ENCODE data around the gene HMCN1. TPM values are rescaled to one million over a fixed set of nuclear protein-coding genes. Genes with fewer than 3 reads are reported as not detected.

Gene HMCN1
- polyA plus RNA-seq, 3 donors: 37.3 to 51.2 (median 46.1) TPM

DNA sequence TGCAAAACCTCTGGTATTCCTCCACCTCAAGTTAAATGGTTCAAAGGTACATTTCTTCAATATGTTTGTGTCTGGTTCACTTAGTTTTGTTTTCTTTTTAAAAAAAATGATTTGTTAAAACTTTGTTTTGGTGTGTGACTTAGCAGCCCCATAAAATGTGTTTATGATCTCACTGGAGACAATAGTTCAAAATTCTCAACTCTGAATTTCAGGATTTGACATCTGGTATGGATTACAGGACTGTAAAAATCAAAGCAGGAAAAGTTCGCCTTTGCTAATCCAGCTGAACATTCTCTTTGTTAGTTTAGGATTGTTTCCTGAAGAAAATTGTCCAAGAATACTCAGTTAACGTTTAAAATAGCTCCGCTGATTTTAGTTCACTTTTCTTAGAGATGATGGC, 231.7 kb downstream of the HMCN1 start:
- DNase-seq: no peak

DNA sequence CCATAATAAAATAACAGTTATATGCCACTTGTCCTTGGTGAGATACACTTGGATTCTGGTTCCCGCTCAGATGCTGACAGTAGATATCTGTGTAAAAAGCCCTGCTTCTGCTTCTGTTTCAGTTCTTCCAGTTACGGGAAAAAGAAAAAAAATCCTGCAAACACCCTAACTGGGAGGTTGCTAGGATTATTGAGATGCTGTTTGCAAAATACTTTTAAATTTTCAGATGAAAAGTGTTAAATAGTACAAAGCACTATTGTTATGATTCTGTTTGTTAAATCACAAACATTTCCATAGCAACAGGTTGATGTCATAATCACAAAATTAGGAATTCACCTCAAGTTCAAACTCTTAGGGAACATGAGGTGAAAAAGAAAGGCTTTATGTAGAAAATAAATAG, 232.3 kb downstream of the HMCN1 start:
- DNase-seq: no peak

DNA sequence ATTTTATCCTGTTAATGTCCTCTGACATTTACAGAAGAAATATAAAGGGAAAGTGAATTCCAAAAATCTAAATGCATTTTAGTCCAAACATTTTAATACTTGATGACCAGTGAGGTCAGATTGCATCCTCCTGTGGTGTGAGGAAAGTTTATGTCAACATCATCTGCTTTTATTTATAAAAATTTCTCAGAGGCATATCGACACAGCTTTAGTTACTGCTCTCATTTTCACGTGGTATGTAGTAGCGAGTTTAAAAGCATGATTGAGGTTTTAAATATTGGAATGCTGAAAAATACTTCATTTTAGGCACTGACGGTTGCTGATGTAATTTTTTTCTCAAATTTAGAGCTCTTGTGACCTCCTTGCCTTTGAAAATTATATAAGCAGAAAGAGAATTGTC, 234.8 kb downstream of the HMCN1 start:
- DNase-seq: no peak

DNA sequence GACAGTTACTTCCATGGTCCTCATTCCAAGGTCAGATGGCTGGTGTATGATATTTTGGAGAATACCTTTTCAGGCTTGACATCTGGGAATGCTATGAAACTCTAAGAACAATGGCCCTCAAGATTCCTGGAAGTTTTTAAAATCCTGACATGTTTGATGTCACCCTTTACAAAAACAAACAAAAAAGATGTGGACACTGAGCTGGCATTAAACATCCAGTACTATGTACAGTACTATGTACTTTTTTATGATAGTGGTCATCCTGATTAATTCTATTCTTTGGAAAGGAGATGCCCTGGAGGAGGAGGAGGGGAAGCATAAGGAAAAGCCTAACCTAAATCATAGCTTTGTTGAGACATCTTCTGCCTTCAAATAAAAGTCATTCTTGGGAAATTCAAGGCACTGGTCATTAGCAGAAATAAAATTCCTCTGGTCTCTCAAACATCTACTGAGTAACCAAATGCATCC, 235.4 kb downstream of the HMCN1 start:
- no peak for DNase-seq

DNA sequence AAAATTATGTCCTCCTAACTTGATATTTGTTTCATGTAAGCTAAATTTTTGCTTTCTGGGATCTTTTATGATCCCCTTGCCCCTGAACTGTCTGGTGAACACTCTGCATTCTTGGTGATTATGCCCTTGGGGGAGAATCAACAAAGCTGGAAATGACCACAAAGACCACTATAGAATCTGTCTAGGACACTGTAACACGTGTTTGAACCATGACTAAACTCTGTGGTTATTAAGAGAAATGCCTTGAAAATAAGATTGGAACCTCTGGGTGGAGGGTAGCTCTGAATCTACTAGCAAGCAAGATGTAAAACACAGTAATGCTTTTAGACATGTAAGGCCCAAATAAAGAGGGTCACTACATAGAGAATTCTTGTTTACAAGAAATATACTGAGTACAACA, 237.5 kb downstream of the HMCN1 start:
- no peak for DNase-seq

DNA sequence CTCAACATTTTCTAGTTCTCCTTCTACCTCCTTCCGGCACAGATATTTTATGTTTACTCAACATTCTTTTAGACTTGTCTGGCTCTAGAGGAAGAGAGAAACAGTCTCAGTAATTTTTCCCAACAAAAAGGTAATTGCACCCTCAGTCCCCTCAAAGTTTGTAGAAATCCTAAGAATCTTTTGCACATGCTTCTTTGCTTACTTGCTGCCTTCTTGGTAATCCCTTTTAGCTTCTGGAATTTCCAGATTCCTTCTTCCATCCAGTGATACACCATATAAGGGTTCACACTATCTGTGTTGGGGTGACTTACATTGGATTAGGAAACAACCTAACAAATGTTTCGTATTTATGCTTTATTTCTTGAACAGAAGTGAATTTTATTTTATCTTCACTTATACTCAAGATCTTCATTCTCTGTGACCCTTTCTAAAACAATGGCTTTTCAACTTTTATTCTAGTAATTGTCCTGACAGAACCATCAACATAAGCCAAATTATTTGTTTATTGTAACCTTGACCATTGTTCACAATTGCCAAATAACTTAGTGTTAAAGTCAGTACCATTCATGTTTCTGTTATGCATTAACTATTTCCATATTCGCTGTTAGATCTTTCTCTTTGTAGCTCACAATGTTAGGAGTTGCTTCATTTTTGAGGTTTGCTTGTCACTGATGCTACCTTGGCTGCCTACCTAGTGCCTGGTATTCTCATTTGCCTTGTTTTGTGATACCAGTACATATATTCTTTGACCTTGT, 238.1 kb downstream of the HMCN1 start:
- no peak for DNase-seq

DNA sequence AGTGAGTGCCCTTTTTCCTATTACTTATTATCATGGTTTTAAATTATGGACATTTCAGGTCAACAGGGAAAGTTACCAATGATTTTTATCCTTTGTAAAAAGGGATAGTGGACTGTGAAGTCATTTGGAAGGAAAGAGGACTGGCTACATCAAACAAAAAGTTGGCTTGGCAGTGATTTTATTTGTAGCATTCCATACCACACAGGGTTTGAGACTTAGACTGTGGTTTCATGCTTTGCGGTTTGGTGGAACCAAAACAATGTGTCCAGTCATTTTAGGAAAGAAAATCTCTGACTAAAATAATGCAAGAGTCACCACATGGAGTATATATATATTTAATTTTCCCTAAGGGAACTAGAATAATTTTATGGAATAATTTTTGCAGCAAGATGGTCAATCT, 239.5 kb downstream of the HMCN1 start:
- DNase-seq: no peak

DNA sequence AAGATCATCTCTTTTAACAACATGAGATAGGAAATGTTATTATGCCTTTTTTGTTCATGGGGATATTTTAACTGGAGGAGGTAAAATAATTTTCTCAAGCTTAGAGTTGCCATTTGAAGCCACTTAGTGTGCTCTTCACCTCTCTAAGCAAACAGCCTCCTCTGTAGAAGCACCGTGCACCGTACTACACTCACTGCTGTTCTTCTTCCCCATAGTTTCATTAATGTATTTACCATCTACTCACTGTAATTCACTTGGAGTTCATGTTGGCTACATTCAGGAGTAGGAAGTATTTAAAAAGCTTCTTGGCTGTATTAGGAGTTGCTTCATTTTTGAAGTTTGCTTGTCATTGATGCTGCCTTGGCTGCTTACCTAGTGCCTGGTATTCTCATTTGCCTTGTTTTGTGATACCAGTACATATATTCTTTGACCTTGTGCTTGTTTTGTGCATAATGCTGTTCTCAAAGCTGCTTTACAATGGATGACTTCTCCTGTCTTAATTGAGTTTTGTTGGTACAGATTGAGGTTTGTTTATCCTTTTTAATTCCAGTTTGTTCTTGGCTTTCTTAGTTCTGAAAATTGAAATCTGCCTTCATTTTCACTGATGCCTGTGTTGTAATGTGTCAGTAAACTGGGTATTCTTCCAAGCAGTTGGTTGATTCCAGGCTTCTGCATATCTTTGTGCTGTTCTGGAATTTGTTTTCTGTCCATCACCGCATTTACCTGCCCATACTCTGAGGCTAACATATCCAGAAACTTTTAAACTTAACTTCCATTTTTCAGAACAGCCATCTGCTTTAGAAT, 240.4 kb downstream of the HMCN1 start:
- no peak for DNase-seq

DNA sequence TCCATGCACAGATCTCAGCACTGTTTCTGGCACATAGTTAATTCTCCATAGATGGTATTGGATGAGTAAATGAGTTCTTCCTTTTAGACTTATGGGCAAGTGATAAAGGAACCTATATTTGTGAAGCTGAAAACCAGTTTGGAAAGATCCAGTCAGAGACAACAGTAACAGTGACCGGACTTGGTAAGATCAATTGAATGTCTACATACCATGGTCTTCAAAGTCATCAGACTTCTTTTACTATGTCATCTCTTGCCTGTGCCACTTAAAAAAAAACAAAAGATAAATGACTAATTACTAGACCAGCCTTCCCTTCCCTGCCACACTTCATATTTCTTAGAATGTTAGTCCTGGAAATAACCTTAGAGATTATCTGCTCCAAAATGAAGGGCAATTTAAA, 246.7 kb downstream of the HMCN1 start:
- DNase-seq: no peak

DNA sequence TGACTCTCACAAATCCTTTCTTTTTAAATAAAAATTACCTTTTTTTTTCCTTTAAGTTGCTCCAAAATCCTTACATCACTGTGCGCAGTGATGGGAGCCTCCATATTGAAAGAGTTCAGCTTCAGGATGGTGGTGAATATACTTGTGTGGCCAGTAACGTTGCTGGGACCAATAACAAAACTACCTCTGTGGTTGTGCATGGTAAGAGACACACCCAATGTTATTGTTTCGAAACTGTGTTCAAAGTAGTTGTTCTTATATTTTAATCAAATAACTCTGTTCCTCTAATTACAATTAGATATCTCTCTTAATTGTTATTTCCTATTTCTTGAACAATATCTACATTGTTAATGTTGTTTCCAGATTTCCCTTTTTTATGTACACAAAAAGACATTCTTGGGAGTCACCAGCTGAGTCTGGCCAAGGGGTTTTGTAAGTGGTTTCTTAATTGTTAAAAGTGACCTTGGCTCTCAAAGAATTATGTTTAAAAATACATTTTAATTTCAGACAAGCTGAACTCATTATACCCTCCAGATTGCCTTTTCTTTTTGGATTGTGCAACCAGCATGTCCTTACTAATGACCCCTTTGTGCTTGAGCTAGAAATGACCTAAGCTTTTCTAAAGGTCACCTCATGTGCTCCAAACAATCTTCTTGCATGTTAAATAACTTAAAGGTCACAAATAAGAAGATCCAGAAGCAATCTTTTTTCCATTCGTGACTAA, 250.1 kb downstream of the HMCN1 start:
- DNase-seq: no peak

DNA sequence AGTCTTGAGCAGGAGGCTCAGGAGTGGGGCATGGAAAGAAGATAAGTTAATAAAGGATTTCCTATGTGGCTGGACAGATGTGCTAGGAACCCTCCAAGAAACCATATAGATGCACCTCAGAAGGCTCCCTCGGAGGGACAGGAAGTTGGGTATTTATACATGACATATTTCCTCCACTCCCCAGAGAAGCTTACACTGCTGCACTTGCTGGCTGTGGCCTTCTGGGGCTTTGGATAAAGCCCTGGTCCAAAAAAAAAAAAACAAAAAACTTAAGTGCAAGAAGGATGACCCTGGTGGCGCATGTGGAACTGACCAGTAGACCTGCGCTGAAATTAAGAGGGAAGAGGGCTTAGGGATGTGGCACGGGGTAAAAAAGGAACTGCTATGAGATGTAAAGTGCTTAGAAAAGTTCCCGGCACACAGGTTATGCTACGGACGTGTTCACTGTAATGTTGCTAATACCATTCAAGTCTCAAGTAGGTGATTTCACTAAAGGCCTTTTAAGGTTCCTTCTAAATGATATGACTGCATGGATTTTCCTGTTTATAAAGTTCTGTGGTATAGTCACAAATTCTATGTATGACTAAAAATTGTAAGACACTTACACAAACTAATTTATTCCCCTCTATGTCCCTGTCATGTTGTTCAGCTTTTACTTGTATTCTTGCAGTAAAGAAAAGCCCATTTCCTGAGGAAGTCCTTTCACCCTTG, 253.6 kb downstream of the HMCN1 start:
- DNase-seq: no peak

DNA sequence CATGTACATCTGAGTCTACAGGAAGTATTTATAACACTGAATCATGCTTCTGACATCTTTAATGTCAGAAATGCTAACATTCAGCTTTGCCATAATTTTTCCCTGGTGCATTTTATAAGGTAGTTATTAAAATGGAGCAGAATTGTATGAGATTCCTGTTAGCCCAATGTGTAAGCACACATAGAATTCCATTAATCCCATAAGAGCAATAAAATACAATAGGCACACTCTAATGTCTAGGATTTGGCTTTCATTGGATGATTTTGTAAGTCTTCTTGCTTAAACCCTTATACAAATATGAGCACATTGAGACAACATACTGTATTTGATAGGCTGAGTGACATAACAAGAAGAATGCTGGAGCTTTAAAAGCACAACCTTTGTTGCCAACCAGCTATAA, 256.4 kb downstream of the HMCN1 start:
- no peak for DNase-seq

DNA sequence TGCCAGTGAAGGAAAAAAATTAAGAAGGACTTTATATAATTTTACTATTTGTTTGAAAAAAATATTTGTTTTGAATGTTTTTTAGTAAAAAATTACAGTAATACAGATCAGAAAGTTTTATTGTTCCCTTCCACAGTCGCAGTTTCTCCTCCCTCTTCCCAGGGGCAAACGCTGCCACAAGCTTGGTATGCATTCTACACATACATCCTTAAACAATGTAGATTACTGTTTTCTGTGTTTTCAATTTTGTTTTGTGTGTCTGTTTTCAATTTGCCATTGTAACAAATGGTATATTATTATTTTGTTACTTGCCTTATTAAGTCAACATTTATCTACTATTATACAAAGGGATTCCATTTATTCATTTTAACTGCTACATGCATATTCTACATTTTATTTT, 257.1 kb downstream of the HMCN1 start:
- DNase-seq: no peak

DNA sequence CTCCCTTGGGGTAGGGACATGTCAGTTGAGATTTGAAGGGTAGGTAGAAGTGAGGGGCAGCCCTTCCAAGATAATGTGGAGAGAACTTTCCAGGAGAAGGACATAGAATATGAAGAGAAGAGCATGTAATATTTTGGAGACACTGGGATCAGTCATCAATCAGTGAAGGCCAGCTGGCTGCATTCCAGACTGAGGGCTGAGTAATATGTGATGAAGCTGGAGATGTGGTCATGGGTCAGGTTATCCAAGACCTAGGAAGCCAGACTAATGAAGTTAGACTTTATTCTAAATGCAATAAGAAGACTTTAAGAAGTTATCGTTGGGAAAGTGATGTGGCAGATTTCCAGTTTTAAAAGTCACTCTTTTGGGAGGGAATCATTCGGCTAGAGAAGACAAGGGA, 262.0 kb downstream of the HMCN1 start:
- DNase-seq: no peak

DNA sequence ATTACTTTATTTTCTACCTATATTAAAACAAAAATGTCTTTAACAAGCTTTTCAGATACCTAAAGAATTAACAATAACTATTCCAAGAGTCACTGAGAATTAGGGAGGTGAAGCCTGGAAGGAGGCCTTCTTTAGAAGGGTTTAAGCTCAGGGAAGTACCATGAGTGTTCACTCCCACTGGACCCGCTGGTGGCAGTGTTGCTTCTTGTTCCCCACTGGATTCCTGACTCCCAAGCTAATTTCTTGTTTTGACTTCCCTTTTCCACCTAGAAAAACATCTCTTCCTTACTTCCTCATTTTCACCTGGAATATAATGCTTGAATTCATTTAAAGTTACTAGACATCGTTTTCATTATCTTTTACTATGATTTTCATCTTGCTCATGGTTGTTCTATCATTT, 264.2 kb downstream of the HMCN1 start:
- DNase-seq: no peak

DNA sequence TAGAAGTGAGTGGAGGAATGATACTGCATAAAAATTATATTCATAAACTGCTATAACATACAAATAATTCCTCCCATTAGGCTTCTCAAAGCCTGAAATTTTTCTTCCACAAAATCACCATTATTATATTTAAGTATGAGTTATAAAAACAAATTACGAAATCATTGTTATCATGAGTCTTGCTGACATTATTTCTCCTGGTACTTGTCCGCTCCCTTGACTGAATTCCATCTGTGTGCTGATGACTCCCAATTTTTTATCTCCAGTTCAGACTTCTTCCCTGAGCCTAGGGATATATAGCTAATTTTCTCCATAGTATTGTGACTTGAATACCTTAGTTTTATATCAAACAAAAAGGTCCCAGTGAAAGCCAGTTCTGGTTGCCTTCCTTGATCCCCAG, 268.2 kb downstream of the HMCN1 start:
- no peak for DNase-seq

DNA sequence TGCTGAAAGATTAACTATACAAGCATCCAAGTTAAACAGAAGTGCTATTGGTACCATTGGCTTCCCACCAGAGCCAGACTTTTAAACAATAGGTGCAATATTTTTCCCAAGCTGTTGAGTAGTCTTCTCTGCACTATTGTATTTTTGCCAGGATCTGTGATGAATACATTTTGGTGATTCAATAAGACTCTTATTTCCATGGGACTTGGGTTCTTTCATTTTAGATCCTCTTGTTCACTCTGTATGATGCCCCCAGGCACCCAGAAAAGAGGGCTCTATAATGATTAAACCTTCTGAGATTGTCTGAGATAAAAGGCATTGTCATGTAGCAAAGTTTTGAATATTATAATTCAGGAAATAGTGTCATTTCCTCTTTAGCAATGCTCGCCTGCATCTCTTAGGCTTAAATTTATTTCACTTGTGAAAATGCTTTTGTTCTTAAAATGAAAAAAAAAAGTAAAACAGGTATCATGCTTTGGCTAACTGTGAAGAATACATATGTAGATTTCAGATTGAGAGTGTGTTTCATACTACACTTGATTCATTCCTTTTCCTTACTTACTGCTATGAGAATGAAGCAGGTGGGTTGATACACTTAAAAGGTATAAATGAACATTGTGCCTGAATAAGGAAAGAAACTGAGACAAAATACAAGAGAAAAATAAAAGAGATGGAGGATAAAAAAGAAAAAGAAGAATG, 275.0 kb downstream of the HMCN1 start:
- DNase-seq: no peak

DNA sequence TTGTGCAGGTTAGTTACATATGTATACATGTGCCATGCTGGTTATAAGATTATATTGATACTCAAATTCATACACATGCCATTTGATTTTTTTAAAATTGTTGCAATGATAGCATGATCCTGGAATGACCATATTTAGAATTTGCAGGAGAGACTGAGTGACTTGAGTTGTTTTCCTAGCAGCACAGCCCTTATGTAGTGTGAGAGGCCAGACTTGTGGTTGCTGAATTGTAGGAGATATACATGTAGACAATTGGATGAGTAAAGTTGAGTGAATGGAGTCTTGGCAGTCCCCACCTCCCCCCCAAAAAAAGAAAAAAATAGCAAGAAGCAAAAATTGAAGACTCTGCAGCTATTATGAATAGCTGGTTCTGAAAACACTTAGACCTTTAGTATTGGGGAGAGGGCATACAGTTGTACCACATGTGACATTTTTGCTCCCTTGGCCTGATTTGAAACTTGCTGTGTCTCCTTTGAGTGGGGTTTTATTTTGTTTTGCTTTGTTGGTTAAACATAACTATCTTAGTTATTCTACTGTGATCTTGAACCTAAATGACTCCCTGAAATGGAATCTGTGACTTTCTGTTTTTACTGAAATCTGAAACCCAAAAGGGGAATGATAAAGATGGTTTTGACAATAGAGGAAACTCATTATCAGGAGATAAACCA, 280.3 kb downstream of the HMCN1 start:
- no peak for DNase-seq

DNA sequence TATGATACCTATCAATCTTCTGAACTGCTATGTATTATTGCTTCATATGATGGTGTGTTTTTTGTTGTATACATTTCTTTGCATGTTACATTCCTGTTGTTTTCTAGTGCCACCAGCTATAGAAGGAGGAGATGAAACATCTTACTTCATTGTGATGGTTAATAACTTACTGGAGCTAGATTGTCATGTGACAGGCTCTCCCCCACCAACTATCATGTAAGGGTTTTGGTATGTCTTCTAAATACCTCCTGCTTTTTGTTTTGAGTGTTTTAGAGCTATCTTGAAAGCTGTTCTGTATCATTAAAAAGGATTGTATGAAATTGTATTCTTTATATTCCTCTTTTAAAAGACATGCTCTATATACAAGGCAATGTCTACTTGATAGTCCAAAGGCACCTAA, 282.7 kb downstream of the HMCN1 start:
- DNase-seq: no peak

DNA sequence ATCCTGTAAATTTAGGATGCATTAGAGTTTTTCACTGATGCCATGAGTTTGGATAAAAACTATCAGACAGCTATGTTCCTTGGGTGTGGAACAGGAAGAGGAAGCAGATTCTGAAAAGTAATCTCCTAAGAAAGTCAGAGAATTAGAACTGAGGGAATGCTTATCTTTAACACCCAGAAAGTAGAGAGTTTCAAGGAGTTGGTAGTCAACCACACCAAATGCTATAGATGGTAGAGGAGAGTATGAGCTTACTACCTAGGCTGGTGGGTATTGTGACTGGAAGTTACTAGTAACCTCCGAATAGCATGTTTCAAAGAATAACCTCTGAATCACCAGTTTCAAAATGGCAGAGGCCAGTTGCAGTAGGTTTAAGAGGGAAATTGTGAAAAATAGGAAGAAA, 288.0 kb downstream of the HMCN1 start:
- DNase-seq: no peak

DNA sequence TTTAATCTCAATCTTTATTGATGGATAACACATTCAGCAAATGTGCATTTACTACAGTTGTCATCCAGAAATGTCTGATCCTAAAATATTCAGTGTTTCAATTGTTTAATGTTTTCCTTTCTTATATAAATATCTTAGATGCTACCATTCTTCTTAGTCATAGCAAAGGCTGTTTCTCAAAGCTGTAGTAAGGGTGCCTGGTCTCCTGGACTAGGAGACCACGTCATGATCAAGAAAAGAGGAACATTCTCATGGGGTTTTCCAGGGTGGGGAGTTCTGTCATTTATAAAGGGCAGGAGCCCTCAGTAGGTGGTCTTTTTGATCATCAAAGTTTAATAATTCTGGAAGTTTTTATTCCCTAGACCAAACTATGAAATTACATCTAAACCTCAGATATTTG, 292.8 kb downstream of the HMCN1 start:
- no peak for DNase-seq
